Testis (tissue), 2 donors: Measurements from ENCODE around the gene TGFBI.

Source experiments
- CTCF ChIP-seq, 3 experiments: fragments of 450-650 bp in 2 of 3; fragments of 200-600 bp in 1 of 3; sonication (generic) in 1 of 3; IDR thresholded peaks; one replicate each; pipeline ENCODE4 v1.5.1; 2016 to 2019; ENCODE audit warnings: antibody characterized with exemption in 3 of 3, mild to moderate bottlenecking in 2 of 3, moderate library complexity in 1 of 3
- POLR2A ChIP-seq: fragments of 450-650 bp; IDR thresholded peaks from one replicate; pipeline ENCODE4 v1.6.1; 2017; ENCODE audit warnings: antibody characterized with exemption, mild to moderate bottlenecking, moderate library complexity

GRCh38 chr5:136056771-136057335 is 28.1 kb downstream of the TGFBI start:
- TF ChIP-seq CTCF (IDR thresholded peaks at IDR 0.05) (no peak), POLR2A (no peak)
